NCI-H2029 (cell line): ENCODE results near the gene FAM185A.
"Not testable (repeated sequence)": the region's sequence is repeated elsewhere in the genome, so short reads cannot be mapped to it uniquely, and the experiment has no call there.

Experiments
- DNase-seq: peaks from one replicate; lab custom pipeline; 2025; lab: John Stamatoyannopoulos, UW

Gene FAM185A

GRCh38 chr7:102778663-102779062 is 29.9 kb downstream of the FAM185A start:
- not testable (repeated sequence) for DNase-seq

DNA sequence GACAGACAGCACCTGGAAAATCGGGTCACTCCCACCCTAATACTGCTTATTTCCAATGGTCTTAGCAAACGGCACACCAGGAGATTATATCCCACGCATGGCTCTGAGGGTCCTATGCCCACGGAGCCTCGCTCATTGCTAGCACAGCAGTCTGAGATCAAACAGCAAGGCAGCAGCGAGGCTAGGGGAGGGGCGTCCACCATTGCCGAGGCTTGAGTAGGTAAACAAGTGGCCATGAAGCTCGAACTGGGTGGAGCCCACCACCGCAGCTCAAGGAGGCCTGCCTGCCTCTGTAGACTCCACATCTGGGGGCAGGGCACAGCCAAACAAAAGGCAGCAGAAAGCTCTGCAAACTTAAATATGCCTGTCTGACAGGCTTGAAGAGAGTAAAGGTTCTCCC is 32.1 kb downstream of the FAM185A start:
- not testable (repeated sequence) for DNase-seq

GRCh38 chr7:102788770-102789169 is 40.0 kb downstream of the FAM185A start:
- DNase-seq, result not testable (repeated sequence)

- not testable (repeated sequence) for DNase-seq
Observed at GRCh38 chr7:102790364-102791100, 41.7 kb downstream of the FAM185A start.

DNA sequence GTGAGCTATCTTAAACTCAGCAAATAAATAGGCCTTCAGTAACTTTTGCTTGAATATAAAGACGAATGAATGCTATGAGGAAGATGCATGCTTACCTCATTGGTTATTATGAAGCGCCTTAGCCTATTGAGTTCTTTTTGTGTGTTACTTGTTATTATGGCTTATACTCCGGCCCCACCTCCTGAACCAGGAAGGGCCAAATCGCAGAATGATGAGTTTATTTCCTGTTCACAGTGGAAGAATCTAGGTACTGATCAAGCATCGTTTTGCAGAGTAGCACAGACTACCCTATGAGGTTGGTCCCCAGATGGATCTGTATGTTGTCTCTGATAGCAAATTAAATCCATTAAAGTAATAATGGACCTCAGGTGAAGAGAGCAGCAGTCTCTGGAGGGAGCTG is 42.6 kb downstream of the FAM185A start:
- DNase-seq, result not testable (repeated sequence)

DNA sequence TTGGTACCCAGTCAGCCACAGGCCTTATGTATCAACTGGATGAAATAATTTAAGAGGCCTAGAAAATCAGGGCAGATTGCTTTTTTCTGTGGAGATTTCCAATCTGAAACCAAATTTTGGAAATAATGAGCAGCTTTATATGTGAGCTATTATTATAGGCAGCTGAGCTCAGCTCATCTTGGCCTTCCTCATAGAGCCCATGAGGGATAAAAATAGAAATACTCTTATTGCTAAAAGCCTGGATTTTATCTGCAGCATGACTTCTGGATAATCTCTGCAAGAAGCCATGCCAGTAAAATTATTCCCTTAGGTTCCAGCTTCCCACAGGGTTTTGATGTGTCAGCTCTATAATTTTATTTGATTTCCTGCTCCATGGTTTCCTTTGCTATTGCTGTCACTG is 43.0 kb downstream of the FAM185A start:
- not testable (repeated sequence) for DNase-seq

DNA sequence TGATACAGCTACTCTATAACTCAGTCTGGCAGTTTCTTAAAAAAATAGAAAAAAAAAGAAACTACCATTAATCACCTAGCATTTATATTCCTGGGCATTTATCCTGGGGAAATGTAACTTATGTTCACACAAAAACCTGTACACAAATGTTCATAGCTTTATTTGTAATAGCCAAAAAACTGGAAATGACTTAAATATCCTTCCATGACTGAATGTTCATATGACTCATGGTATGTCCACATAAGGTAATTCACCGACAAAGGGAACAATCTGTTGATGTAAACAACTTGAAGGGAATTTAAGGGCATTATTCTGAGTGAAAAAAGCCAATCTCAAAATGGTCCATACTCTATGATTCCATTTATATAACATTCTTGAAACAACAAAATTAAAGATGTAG is 45.8 kb downstream of the FAM185A start:
- DNase-seq, result not testable (repeated sequence)

DNA sequence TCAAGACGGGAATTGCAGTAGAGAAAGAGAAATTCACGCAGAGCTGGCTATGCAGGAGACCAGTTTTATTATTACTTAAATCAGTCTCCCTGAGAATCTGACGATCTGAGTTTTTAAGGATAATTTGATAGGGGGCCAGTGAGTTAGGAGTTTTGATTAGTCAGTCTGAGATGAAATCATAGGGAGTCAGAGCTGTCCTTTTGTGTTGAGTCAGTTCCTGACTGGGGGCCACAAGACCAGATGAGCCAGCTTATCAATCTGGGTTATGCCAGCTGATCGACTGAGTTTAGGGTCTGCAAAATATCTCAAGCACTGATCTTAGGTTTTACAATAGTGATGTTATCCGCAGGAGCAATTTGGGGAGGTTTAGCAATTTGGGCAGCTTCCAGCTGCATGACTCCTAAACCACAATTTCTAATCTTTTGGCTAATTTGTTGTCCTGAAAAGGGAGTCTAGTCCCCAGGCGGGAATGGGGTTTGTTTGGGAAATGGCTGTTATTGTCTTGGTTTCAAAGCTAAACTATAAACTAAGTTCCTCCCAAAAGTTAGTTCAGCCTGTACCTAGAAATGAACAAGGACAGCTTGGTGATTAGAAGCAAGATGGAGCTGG is 47.3 kb downstream of the FAM185A start:
- DNase-seq, result not testable (repeated sequence)

GRCh38 chr7:102806613-102807012 is 57.8 kb downstream of the FAM185A start:
- no peak for DNase-seq

GRCh38 chr7:102810916-102811315 is 62.1 kb downstream of the FAM185A start:
- no peak for DNase-seq

DNA sequence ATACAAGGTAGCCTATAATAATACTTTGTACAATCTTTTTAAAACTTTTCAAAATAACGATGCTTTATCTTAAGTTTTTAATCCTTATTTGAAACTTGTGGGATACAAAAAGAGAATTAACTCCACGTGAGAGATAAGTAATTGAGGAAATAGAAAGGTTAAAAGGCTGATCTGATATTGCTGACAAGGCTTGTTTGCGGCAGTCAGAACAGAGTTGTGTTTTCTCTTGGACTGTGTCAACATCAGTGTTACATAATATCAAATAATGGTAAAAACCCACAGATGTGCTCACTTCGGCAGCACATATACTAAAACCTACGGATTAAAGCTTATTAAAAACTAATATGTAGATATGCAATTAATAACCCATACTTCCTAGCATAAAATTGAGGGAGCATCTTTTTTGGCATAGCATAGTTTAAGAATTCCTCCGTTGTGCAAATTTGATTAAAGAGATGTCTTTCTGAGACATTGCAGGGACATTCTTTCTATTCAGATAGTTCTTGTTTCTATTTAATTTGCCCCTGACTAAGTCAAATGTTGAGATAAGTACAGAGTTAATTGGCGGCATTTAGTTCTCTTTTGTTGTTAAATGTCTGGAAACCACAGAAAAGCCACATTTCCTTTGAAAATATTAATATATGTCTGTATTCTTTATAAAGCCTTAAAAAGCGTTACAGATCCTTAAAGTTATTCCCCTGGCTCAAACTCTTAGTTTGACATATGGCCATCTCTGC is 63.3 kb downstream of the FAM185A start:
- DNase-seq, result no peak

GRCh38 chr7:102813191-102814024 is 64.6 kb downstream of the FAM185A start:
- DNase-seq, result no peak

DNA sequence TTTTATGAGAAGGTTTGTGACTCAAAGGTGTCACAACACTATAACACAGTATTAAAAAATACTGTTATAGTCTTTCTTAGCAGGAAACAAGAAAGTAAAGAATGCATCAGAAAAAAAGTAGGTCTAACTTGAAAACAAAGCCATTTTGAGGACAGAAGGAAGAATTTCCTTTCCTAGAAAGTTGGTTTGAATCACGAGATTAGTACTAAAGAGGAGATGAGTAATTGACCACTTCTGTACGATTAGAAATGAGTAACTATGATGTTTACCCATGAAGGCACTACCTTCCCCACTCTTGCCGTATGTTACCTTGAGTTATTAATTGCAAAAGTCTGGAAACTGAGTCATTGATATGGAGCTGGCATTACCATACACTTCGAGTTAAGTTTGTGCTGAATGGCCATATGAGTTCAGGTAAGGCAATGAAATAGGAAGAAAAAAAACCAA is 65.2 kb downstream of the FAM185A start:
- DNase-seq, result no peak

GRCh38 chr7:102817616-102818573 is 69.1 kb downstream of the FAM185A start:
- DNase-seq, result no peak

- no peak for DNase-seq
Observed at GRCh38 chr7:102819151-102819550, 70.4 kb downstream of the FAM185A start.

DNA sequence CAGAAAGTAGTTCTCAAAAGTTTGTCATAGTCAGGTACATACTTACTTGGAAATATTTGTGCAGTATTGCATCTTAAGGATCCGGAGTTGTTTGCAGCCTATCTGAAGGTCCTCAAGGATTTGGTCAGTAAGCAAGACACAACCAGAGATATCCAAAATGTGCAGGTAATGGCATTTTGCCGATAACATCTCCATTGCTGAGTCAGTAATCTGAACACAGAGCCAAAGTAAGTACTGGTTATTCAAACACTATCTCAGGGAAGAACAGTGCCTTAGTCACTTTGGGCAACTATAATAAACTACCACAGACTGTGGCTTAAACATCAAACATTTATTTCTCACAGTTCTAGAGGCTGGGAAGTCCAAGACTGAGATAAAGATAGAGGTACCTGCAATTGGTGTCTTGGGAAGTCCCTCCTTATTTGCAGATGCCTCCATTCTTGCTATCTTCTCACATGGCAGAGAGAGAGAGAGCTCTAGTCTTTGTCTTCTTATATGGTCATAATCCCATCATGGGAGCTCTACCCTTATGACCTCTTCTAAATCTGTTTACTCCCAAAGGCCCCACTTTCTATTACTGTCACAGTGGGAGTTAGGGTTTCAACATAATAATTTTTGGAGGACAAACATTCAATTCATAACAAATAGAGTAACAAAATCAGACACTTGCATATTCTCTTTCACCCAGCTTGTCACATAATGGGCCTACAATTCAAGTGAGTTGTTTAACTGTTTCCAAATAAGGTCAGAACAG is 73.4 kb downstream of the FAM185A start:
- DNase-seq, result no peak

DNA sequence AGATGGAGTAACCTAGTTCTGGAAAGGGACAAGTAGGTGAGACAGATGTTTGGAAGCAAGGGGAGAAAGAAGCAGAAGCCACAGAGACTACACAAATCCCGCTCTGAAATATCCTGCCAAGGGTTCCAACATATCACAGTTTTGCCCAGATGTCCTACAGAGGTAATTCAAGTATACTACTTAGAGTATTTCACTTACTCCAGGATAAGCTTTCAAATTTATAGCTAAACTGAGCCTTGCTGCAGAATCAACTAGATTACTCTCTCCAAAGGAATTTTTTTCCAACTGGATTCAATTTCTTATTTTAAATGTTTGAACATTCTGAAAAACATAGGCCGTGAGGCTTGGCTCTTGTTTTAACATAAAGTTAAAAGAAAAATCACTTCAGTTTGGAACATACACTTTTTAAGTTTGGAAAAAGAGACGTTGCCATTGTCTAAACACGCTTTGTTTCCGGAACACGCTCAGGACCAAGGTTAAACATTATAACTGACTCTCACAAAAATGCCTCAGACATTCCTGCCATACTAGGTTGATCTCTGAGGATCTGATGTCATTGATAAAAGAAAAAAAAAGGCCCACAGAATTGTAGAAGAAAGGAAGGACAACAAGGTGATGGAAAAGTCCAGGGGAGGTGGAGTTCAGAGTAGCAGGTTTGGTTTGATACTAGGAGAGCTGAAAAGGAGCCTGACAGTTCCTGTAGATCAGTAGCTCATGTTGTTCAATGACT is 74.8 kb downstream of the FAM185A start:
- no peak for DNase-seq

GRCh38 chr7:102828286-102828685 is 79.5 kb downstream of the FAM185A start:
- DNase-seq, result no peak

DNA sequence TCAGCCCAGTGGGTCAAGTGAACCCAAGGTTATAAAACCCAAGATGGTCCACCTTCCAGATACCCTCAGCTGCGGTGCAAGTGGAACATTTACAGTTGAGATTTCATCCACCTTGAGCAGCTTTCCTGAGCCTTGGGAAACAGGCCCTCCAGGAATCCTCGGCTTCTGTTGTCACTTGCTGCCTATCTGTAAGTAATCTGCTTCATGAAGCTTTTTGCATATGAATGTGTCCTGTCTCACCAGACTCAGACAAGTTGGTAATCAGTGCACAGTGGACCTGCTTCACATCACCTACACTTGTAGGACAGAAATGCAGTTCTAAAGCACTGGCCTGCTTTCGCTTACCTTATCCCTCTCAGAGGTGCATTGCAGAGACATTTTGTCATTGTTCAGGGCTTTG is 80.3 kb downstream of the FAM185A start:
- no peak for DNase-seq
